ENCODE results near the gene EDC3. TPM values are rescaled to one million over a fixed set of nuclear protein-coding genes. Genes with fewer than 3 reads are reported as not detected.
A peak's percentile ranks its signal among the peaks of the same experiment; 100 is the strongest.

EDC3 gene
- total and polyA plus RNA-seq, 9 of the 15 experiments (the other 6 are each of a cell fraction or from before 2014, with no cell fraction given), result 11.7 to 63.9 (median 32.8) TPM

DNA sequence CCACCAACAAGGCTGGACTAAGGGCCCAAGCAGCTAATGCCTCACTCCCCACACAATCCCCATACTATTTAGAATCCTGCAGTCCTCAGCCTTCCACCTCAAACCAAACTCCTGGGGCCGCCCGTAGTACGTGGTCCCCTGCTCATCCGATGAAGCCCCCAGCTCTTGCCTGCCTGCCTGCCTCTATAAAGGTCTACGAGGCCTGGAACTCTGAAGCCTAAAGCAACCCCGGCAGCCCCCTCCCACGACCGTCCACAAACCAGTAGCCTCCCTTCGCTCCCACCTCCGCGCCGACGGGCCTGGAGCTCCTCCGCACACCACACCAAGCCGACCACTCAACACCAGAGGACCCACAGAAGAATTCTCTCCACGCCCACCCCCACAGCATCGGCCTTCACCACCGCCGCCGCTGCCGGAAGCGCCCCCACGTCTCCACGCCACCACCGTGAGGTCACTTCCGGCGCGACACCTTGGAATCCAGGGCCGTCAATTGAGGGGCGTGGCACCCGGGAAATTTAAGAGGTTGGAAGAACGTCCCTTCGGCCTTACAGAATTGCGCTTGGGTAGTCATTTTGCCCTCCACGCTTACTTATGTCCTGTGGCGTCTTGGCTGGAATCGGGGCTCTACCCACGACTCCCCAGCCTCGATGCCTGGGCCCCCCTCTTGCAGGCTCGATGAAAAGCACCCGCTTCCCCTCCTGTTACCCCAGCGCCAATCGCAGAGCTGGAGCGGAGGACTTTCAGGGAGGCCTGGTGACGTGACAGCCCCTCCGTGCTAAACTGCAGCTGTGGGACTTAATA lies at the start of gene EDC3 (continued):
- TF ChIP-seq SIN3A (IDR thresholded peaks at IDR 0.05; ENCODE audit: borderline replicate concordance in 2 of 2, control insufficient read depth in 1 of 2, low read depth in 2 of 2, low read length in 2 of 2) (peak; percentile 93 to 97), ILK (tag; IDR thresholded peaks at IDR 0.05; ENCODE audit: borderline replicate concordance, low read depth) (no peak), ZNF57 (CRISPR knock-in tag; IDR thresholded peaks at IDR 0.05) (no peak), MTA3 (IDR thresholded peaks at IDR 0.05; ENCODE audit: borderline replicate concordance) (0 out of 2 replicates have a peak, but pooled peaks have one; percentile 36), ZNF586 (CRISPR knock-in tag; conservative IDR thresholded peaks at IDR 0.05) (no peak), SLC30A9 (CRISPR knock-in tag; IDR thresholded peaks at IDR 0.05) (no peak), BRD9 (IDR thresholded peaks at IDR 0.05; ENCODE audit: low read depth, partially characterized antibody) (no peak), ZNF274 (IDR thresholded peaks at IDR 0.05; ENCODE audit: borderline replicate concordance, low read depth, low read length) (no peak), RFX1 (IDR thresholded peaks at IDR 0.05) (peak; percentile 35; the same call in 1 of the 2 replicates), ZNF707 (CRISPR knock-in tag; conservative IDR thresholded peaks at IDR 0.05) (no peak), RBM17 (IDR thresholded peaks at IDR 0.05; ENCODE audit: borderline replicate concordance, low read depth, low read length) (no peak), RAD21 (CRISPR knock-in tag; conservative IDR thresholded peaks at IDR 0.05 in 1 of 2, IDR thresholded peaks at IDR 0.05 in 1 of 2) (no peak), TRIM28 (IDR thresholded peaks at IDR 0.05) (0 out of 2 replicates have a peak, but pooled peaks have one; percentile 26), PHF21A (IDR thresholded peaks at IDR 0.05; ENCODE audit: borderline replicate concordance, low read depth) (no peak), ZNF347 (CRISPR knock-in tag; IDR thresholded peaks at IDR 0.05; ENCODE audit: low read depth) (no peak), KLF6 (CRISPR knock-in tag; IDR thresholded peaks at IDR 0.05; ENCODE audit: borderline replicate concordance) (peak; percentile 50; the same call in 1 of the 2 replicates), NEUROD1 (IDR thresholded peaks at IDR 0.05; ENCODE audit: borderline replicate concordance, low read depth, low read length, partially characterized antibody) (no peak), BCL6 (CRISPR knock-in tag; IDR thresholded peaks at IDR 0.05) (no peak), ZFP36 (IDR thresholded peaks at IDR 0.05; ENCODE audit: low read depth, low read length, partially characterized antibody) (no peak), ZNF780A (CRISPR knock-in tag; IDR thresholded peaks at IDR 0.05) (no peak)
- TF ChIP-seq, protein P1, sequence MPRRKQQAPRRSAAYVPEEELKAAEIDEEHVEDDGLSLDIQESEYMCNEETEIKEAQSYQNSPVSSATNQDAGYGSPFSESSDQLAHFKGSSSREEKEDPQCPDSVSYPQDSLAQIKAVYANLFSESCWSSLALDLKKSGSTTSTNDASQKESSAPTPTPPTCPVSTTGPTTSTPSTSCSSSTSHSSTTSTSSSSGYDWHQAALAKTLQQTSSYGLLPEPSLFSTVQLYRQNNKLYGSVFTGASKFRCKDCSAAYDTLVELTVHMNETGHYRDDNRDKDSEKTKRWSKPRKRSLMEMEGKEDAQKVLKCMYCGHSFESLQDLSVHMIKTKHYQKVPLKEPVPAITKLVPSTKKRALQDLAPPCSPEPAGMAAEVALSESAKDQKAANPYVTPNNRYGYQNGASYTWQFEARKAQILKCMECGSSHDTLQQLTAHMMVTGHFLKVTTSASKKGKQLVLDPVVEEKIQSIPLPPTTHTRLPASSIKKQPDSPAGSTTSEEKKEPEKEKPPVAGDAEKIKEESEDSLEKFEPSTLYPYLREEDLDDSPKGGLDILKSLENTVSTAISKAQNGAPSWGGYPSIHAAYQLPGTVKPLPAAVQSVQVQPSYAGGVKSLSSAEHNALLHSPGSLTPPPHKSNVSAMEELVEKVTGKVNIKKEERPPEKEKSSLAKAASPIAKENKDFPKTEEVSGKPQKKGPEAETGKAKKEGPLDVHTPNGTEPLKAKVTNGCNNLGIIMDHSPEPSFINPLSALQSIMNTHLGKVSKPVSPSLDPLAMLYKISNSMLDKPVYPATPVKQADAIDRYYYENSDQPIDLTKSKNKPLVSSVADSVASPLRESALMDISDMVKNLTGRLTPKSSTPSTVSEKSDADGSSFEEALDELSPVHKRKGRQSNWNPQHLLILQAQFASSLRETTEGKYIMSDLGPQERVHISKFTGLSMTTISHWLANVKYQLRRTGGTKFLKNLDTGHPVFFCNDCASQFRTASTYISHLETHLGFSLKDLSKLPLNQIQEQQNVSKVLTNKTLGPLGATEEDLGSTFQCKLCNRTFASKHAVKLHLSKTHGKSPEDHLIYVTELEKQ (CRISPR knock-in tag; IDR thresholded peaks at IDR 0.05), result no peak

All from K562 (cell line).